Transverse colon (tissue), 4 donors: ENCODE results near the gene INSM1. TPM values are rescaled to one million over a fixed set of nuclear protein-coding genes. Genes with fewer than 3 reads are reported as not detected.

Experiments used
- DNase-seq: peaks from one replicate; pipeline ENCODE4 v3.0.0-alpha.2; 2019
- H3K27ac ChIP-seq, 4 donors: fragments of 200-600 bp; sonication (generic); 2 replicates each; pipeline ENCODE4 v1.5.1; 2016 to 2018; ENCODE audit warnings: inconsistent platforms in 4 of 4
- H3K27me3 ChIP-seq: fragments of 200-600 bp; sonication (generic); 2 replicates; pipeline ENCODE4 v1.5.1; 2017; ENCODE audit warnings: inconsistent platforms
- H3K36me3 ChIP-seq, 4 donors: fragments of 200-600 bp; sonication (generic); 2 replicates each; pipeline ENCODE4 v1.5.1; 2017 to 2019; ENCODE audit warnings: inconsistent platforms in 4 of 4
- H3K4me1 ChIP-seq, 4 donors: fragments of 200-600 bp; sonication (generic); 2 replicates each; pipeline ENCODE4 v1.5.1; 2017 to 2020; ENCODE audit warnings: inconsistent platforms in 4 of 4
- H3K4me3 ChIP-seq, 4 donors: fragments of 200-600 bp; sonication (generic); 1 replicate in 1 of 4; 2 replicates in 3 of 4; pipeline versions ENCODE4 v1.5.1 to v1.6.1; 2017 to 2019; ENCODE audit warnings: inconsistent platforms in 4 of 4
- H3K9me3 ChIP-seq, 2 donors: fragments of 200-600 bp; sonication (generic); 2 replicates each; pipeline ENCODE4 v1.5.1; 2017 to 2019; ENCODE audit warnings: inconsistent platforms in 2 of 2
- CTCF ChIP-seq, 5 experiments: fragments of 200-600 bp in 3 of 5; fragments of 450-650 bp in 2 of 5; sonication (generic) in 3 of 5; IDR thresholded peaks; 1 replicate in 2 of 5; 2 replicates in 3 of 5; pipeline ENCODE4 v1.5.1; 2016 to 2017; ENCODE audit warnings: antibody characterized with exemption in 5 of 5, inconsistent platforms in 3 of 5, mild to moderate bottlenecking in 2 of 5, moderate library complexity in 1 of 5
- EP300 ChIP-seq: sonication (generic); formaldehyde crosslinking; IDR thresholded peaks from one replicate; pipeline ENCODE4 v1.6.1; 2017; ENCODE audit warnings: antibody characterized with exemption, low read depth
- POLR2A ChIP-seq: fragments of 450-650 bp; IDR thresholded peaks from one replicate; pipeline ENCODE4 v1.6.1; 2016; ENCODE audit warnings: antibody characterized with exemption, mild to moderate bottlenecking, moderate library complexity
- POLR2AphosphoS5 ChIP-seq, 3 donors: sonication (generic); formaldehyde crosslinking; IDR thresholded peaks; one replicate each; pipeline ENCODE4 v1.6.1; 2016; ENCODE audit warnings: antibody characterized with exemption in 3 of 3
- WGBS, 2 donors: methylation state at CpG; one replicate each; pipeline ENCODE4 v1.1.5; 2018; ENCODE audit warnings: low coverage in 1 of 2; 5-methylcytosine and 5-hydroxymethylcytosine counted together
- in situ Hi-C, 4 donors: fragments of 200-750 bp; cut with MboI; loops; one replicate each; pipeline versions ENCODE4 v1.15.0 to v1.15.1; 2017; ENCODE audit warnings: low sequenced_read_pairs in 3 of 4, low pct_ligation_motif_present in 1 of 4, low pct_unique_long_range_greater_than_20kb in 1 of 4
- intact Hi-C: fragments of 100-400 bp; cut with DNase I; formaldehyde crosslinking; loops from one replicate; pipeline ENCODE4 v1.15.1; 2023; ENCODE audit warnings: low total_unique reads
- total RNA-seq, 4 donors: library from RNA; depleted of rRNA; stranded (reverse); fragments of >200 nt; gene quantifications; one replicate each; pipeline ENCODE4 v1.1.0, GENCODE V29; 2016

The INSM1 gene
- total RNA-seq, 4 donors from 2014 or later: 0.60 to 3.0 (median 1.4) TPM

- Histone ChIP-seq H3K27ac (no peak overlapping the region), H3K9me3 (no peaks in the 10 kb centered on the region), H3K36me3 (no peaks in the 10 kb centered on the region), H3K27me3 (peaks cover 98% of the 10 kb centered on the region), H3K4me1 (peaks cover 4 to 42% (median 34%) of the 10 kb centered on the region in 4 donors), H3K4me3 (peak overlapping the region in 2 of 4 donors; percentile 24 to 43)
- intact Hi-C loops (loop anchor here (10.0 kb wide), 1 partner anchor 198 kb away; no protein-coding TSS in a partner anchor), in situ Hi-C loops (loop anchor here in 3 of 4 donors (25.0 kb wide), 1 partner anchor 195 kb away; no protein-coding TSS in a partner anchor)
- no peak for TF ChIP-seq POLR2AphosphoS5 (IDR thresholded peaks at IDR 0.05)
- TF ChIP-seq CTCF (IDR thresholded peaks at IDR 0.05): no peak
- no peak for TF ChIP-seq POLR2A
- TF ChIP-seq EP300: no peak
- no peak for DNase-seq
- WGBS, 2 donors: 4% methylated on average over 58 of the region's 63 CpGs; no CpG with 5 or more reads in 1 of the 2 donors
Measured at GRCh38 chr20:20366876-20367574, 879 bp upstream of the INSM1 start.

GRCh38 chr20:20368418-20369249, 730 bp downstream of the INSM1 start:
- peaks cover 4 to 38% (median 31%) of the 10 kb centered on the region in 4 donors for H3K4me1 ChIP-seq
- 0% methylated on average over 22 of the region's 130 CpGs; no CpG with 5 or more reads in 1 of the 2 donors for WGBS, 2 donors
- no peak for DNase-seq
- in situ Hi-C loops: loop anchor here in 3 of 4 donors (25.0 kb wide), 1 partner anchor 194 kb away; no protein-coding TSS in a partner anchor
- intact Hi-C loops: loop anchor here (10.0 kb wide), 1 partner anchor 196 kb away; no protein-coding TSS in a partner anchor
- peaks cover 98% of the 10 kb centered on the region for H3K27me3 ChIP-seq
- TF ChIP-seq POLR2AphosphoS5 (IDR thresholded peaks at IDR 0.05) (no peak), POLR2A (no peak), EP300 (no peak), CTCF (IDR thresholded peaks at IDR 0.05) (no peak)
- peak overlapping the region in 3 of 4 donors; percentile 5 to 43 (median 23) for H3K4me3 ChIP-seq
- H3K36me3 ChIP-seq: no peaks in the 10 kb centered on the region
- no peaks in the 10 kb centered on the region for H3K9me3 ChIP-seq
- H3K27ac ChIP-seq: no peak overlapping the region

GRCh38 chr20:20369250-20370093, 1.6 kb downstream of the INSM1 start:
- 2% methylated on average over 44 of the region's 86 CpGs; no CpG with 5 or more reads in 1 of the 2 donors for WGBS, 2 donors
- no peaks in the 10 kb centered on the region for H3K9me3 ChIP-seq
- H3K4me3 ChIP-seq: peak overlapping the region in 3 of 4 donors; percentile 5 to 43 (median 23)
- peaks cover 4 to 30% (median 23%) of the 10 kb centered on the region in 4 donors for H3K4me1 ChIP-seq
- H3K27me3 ChIP-seq: peaks cover 98% of the 10 kb centered on the region
- in situ Hi-C loops: loop anchor here in 3 of 4 donors (25.0 kb wide), 1 partner anchor 193 kb away; no protein-coding TSS in a partner anchor
- no peaks in the 10 kb centered on the region for H3K36me3 ChIP-seq
- no peak overlapping the region for H3K27ac ChIP-seq
- DNase-seq: peak; percentile 36
- no peak for TF ChIP-seq POLR2AphosphoS5 (IDR thresholded peaks at IDR 0.05)
- no peak for TF ChIP-seq POLR2A
- TF ChIP-seq EP300: no peak
- no peak for TF ChIP-seq CTCF (IDR thresholded peaks at IDR 0.05)
- intact Hi-C loops: loop anchor here (10.0 kb wide), 1 partner anchor 195 kb away; no protein-coding TSS in a partner anchor
